HG02852 (cell line): ENCODE data around the gene CD200.
"Not testable (repeated sequence)": the region's sequence is repeated elsewhere in the genome, so short reads cannot be mapped to it uniquely, and the experiment has no call there.

Experiments
- ATAC-seq: cut with Tn5 transposase; IDR thresholded peaks from one replicate; pipeline ENCODE4 v1.9.1; 2021; ENCODE audit warnings: mild to moderate bottlenecking, moderate library complexity; ENCODE audit not compliant: unreplicated experiment

CD200 gene

DNA sequence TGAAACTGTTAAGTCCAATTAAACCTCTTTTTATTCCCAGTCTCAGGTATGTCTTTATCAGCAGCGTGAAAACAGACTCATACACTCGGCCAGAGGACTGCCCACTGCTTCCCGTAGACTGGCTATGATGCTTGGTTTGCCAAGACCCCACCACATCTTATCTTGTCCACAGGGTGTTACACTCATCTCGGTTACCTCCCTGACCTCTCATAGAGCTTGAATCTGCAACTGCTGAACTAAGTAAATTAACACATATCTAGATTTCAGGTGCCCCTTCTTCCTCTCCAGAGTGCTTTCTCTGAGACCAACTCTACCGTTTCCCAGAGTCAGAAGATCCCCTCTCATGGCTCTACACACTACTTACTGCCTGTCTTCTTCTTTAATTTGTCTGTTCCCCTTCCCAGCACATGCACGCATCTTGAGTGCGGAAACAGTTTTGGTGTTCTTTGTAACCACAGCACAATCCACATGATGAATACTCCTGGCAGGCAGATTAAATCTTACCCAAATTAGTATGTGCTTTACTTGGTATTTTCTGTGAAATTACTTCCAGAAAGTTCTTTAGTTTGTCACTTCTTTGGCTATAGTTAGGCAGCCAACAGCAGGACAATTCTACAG lies 49.7 kb downstream of the CD200 start:
- ATAC-seq: no peak

DNA sequence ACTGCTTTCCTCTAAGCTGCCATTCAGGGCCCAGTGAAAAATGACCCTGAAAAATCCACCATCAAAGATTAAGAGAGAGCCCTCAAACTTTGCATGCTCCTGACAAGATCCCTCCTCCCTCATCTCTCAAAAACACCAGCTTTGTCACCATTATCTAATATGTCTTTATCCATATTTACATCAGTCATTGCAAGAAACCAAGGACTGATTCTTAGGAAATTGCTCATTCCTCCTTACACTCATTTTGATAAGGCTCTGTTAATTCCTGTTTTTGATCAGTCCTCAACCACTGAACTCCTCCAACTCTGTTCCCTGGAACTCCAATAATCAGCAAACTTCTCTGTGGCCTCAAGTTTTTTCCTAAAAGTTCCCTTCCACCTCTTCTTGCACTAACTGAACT lies 51.8 kb downstream of the CD200 start:
- ATAC-seq: no peak

DNA sequence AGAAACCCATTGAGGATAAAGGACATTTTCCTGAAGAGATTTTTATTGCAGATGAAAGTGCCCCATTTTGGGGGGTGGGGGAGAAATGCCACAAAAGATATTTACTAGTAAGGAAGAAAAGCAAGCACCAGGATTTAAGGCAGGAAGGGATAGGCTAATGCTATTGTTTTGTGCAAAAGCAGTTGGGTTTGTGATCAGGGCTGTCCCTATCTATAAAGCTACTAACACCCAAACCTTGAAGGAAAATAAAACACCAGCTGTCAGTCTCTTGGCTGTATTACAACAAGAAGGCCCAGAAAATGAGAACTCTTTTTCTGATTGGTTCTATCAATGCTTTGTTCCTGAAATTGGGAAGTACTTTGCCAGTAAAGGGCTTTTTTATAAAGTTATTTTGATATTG lies 56.0 kb downstream of the CD200 start:
- ATAC-seq: no peak

DNA sequence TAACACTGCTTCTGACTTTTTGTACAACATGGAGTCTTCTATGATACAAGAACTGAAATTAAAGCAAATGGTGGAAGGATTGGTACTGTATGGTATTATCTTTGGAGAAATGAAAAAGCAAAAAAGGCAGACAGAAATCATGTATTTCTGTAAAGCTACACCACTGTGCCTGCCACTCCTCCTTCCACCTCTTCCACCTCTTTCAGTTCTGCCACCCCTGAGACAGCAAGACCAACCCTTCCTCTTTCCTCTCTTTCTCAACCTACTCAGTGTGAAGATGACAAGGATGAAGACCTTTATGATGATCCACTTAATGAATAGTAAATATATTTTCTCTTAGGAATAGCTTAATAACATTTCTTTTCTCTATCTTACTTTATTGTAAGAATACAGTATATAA lies 57.0 kb downstream of the CD200 start:
- no peak for ATAC-seq

DNA sequence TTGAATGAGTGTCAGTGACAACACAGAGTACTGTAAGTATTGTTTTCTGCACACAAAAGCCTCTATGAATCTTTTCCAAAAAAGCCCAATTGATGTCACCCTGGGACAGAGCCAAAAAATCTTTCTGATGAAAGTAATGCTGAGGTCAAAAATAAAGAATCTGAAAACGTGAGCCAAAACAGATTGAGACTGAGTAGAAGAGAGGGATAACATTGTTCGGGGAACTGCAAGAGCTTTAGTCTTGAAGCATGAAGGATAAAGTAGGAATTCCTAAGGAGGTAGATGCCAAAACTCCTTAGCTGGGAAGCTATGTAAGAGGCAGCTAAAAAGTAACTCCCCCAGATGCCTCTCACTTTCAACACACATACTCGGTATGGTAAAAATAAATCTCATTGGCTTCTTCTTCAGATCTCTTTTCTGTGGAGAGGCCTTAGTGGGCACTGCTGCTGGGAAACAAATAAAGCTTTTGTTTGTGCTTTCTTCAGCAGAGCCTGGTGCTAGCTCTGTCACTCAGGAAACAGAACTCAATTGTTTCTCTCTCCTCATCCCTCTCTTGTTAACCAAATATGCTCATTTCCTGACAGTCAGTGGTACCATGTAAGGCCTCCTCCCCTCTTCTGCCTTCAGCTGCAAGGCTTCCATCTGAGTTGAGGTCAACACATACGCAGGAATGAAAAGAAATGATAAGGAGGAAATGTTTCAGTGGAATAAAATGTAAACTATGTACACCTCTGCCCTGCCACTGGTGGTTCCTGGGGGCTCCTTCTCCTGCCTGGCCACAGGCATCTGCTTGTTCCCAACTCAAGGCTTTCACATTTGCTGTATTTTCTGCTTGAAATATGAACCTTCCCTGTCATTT lies 58.1 kb downstream of the CD200 start:
- peak; percentile 68 for ATAC-seq

DNA sequence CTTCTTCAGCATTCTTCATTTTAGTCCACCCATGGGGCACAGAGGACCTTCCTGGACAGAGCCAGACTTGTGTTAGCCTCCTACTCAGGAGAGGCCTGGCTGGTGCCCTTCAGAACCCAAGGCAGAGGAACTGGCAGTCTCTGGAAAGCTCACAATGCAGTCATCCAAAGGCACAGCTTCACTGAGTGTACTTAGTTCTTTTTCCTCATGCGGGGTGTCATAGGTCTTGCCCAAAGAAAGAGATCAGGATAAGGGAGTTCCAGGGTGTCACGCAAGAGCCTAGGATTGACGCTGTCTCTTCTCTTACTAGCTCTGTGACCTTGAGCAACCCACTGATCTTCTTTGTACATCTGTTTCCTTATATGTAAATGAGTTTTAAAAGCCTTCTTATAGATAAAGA lies 58.7 kb downstream of the CD200 start:
- ATAC-seq: peak; percentile 19

DNA sequence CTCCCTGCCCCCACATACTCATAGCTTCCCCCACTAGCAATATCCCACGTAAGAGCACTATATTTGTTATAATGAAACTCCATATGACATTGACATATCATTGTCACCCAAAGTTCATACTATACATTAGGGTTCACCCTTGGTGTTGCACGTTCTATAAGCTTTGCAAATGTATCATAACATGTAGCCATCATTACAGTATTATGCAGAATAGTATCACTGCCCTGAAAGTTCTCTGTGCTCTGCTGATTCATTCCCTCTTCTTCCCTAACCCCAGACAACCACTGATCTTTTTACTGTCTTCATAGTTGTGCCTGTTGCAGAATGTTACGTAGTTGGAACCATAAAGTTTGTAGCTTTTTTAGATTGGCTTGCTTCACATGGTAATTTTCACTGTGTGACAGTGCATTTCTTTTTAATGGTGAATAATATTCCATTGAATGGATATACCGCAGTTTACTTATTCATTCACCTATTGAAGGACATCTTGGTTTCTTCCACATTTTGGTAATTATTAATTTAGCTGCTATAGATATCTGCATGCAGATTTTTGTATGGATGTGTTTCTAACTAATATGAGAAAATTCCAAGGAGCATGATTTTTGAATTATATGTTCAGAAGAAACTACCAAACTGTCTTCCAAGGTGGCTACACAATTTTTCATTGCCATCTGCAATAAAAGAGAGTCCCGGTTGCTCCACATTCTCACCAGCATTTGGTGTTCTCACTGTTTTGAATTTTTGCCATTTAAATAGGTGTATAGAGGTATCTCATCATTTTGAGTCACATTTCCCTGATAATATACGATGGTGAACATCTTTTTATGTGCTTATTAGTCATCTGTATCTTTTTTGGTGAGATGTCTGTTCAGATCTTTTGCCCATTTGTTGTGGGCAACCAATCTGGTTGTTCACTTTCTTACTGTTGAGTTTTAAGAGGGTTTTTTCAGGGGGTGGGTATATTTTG lies 59.7 kb downstream of the CD200 start:
- no peak for ATAC-seq

DNA sequence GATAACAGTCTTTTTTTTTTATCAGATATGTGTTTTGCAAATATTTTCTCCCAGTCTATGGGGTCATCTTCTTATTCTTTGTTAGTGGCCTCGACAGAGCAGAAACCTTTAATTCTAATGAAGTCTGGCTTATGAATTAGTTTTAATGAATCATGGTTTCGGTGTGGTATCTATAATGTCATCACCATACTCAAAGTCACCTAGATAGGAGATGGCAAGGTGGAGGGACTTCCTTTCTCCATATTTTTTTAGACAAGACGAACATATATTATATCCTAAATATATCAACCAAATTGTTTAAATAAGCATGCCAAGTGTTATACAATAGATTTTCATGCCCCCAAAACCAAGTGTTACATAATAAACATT lies 60.4 kb downstream of the CD200 start:
- ATAC-seq: no peak

DNA sequence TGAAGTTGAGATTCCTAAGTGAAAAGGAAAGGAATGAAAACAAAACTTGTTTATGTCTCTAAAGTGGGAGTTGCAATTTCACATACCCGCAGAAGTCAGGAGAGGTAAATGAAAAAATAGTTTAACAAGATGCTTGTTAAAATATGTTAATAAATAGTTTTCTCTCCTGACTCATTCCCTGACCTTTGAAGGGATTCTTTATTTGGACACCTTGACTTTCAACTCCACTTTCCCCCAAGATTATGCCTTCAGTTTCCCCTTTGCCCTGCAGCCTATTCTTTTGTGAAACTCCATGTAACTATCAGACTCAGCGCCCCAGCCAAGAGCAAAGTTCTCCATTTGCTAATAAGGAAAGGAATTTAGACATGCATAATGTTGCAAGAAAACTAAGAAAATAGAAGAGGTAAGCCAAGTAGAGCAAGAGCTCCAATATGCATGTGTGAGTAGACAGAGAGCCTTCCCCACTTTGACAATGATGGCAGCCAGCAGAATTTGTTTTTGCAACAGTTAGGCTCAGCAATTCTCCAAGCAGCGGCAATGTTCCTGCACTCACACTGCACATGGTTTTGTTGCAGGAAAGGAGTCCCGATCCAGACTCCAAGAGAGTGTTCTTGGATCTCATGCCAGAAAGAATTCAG lies 61.2 kb downstream of the CD200 start:
- ATAC-seq: no peak

DNA sequence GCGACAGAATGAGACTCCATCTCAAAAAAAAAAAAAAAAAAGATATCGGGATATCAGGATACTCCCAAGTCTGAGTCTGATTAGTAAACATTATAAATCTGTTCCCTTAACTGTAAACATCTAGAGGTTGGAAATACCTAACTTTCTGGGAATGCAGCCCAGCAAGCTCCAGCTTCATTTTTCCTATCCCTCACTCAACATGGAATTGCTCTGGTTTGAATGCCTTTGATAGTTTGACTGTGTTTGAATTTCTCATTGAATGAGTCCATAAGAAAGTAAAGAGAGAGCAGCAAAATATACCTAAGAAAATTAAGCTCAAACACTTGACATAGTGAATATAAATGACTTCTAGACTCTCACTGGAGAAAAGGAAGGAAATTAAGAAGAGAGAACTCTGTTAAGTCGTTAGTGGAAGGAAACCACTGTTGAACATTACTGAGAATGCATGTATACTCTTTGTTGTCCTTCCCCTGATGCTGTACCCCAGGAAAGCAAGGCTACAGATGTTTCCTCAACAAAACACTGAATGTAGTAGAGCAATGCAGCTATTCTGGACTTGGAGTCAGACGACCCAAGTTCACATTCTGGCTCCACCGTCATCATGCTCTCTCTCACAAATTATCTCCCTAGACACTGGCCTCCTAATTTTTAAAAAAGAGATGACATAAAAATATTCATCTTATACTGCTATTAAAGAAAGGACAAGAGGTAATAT lies 62.4 kb downstream of the CD200 start:
- ATAC-seq: no peak

DNA sequence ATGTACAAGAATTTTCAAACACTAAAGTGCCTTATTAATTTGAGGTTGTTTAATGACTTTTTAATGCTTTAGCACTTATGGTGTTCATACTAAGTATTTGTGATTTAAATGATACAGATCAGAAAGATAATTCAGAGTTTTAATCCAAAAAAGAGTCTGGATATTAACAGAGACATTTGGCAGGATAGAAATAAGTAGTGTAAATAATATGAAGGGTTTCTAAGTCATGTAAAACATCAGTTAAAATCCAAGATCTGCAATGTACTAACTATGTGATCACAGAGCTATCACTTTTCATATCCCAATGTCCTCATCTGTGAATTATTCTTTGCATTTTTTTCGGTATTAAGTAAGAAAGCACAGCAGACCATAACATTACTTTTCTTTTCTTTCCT lies 62.9 kb downstream of the CD200 start:
- ATAC-seq: no peak

DNA sequence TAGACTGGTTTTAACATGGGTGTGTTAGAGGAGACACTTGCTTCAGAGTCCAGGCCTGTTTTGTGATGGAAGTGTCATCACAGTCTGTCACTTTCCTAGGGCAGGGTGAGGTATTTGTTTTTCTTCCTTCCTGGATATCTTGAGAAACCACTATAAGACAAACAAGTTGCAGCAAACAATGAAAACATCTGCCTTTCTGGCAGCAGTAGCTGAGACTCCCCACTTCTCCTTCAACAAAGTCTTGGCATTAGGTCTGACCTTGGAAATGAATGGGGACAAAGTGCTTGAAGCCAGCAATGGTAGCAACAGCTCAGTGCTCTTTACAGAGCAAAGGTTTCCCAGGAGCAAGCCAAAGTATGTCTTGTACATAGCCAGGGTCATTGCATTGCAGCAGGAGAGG lies 64.6 kb downstream of the CD200 start:
- ATAC-seq: no peak

DNA sequence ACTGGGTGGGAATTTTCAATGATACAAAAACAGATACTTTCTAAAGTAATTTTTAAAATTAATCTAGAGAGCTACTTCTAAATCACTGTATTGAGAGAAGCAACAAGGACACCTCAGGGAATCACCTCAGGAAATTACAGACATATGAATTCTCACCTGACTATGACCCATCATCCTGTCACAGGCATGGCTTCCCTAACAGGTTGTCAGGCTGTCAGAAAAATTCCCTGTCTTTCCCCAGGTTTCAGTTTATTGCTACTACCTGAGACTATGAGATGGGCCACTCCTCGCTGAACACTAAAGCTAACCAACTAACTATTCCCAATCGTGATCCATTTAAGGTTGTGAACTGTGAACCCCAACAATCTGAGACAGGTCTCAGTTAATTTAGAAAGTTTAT lies 66.1 kb downstream of the CD200 start:
- ATAC-seq: no peak

DNA sequence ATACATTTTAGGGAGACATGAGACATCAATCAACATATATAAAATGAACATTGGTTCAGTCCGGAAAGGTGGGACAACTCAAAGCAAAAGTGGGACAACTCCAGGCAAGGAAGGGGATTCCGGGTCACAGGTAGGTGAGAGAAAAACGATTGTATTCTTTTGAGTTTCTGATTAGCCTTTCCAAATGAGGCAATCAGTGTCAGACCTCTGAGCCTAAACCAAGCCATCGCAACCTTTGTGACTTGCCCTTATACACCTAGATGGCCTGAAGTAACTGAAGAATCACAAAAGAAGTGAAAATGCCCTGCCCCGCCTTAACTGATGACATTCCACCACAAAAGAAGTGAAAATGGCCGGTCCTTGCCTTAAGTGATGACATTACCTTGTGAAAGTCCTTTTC lies 66.6 kb downstream of the CD200 start:
- not testable (repeated sequence) for ATAC-seq

DNA sequence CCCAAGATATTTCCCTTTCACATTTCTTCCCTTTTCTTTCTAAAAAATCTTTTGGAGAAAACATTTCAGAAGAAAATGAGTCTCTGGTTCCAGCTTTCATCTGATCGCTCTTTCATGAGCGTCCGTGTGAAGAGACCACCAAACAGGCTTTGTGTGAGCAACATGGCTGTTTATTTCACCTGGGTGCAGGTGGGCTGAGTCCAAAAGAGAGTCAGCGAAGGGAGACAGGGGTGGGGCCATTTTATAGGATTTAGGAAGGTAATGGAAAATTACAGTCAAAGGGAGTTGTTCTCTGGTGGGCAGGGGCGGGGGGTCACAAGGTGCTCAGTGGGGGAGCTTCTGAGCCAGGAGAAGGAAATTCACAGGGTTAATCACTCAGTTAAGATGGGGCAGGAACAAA lies 67.4 kb downstream of the CD200 start:
- not testable (repeated sequence) for ATAC-seq

DNA sequence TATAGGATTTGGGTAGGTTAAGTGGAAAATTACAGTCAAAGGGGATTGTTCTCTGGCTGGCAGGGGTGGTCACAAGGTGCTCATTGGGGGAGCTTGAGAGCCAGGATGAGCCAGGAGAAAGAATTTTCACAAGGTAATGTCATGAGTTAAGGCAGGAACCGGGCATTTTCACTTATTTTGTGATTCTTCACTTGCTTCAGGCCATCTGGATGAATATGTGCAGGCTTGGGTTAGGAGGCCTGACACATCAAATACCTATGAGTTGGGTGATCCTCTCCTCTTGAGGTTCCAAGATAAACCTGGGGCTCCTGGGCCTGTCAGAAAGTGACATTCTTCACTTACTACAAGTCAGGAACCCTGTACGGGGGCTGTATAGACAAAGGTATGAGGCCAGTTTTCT lies 68.7 kb downstream of the CD200 start:
- no peak for ATAC-seq

DNA sequence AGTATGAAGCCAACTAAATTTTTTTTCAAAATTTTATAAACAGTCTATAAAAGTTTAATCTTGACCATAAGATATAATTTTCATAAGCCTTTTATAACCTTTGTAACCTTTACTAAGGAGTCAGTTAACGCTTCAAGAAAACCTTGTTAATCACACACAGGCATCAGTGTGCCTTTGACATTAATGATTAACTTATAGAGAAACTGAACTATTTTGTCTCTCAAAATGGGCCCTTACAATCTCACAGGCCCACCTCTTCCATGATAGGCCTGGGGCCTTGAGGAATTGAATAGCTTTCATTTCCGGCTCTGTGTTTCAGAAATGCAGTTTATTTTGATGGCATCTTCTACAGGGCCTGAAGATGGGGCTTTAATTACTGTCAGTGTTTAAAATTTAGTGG lies 70.1 kb downstream of the CD200 start:
- ATAC-seq: no peak

DNA sequence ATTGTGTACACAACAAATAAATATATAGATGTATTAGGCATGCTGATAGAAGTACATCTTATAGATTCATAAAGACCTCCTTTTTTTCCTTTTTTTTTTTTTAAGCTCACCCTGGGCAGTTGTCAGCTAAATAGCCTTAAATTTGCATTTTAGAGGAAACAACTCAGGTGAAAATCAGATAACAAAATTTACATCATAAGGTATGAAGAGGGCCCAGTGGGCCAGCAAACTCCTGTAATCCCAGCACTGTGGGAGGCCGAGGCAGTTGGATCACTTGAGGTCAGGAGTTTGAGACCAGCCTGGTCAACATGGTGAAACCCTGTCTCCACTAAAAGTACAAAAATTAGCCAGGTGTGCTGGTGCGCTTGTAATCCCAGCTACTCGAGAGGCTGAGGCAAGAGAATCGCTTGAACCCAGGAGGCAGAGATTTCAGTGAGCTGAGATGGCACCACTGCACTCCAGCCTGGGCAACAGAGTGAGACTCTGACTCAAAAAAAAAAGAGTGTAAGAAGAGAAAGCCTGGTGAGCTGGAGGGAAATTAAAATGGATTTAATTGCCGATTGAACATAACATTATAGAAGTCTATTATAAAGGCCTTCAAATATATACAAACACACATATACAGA lies 72.1 kb downstream of the CD200 start:
- not testable (repeated sequence) for ATAC-seq

DNA sequence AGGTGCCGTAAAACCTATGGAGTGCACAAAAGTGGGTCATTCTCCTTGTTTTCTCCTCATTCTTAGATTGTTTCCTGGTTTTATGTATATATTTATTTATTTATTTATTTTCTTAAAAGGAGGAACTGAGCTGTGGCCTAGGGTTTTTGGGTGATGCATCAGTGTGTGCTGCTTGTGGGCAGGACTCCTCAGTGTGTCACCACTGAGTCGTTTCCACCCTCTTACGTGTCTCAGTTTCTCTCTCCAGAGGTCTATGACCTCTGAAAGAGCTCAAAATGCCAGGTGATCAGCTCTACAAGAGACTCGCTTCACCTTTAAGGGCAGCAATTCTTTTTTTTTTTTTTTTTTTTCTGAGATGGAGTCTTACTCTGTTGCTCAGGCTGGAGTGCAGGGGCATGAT lies 72.9 kb downstream of the CD200 start:
- ATAC-seq: peak; percentile 50
